Measurements from ENCODE around the gene COX4I1. TPM values are rescaled to one million over a fixed set of nuclear protein-coding genes. Genes with fewer than 3 reads are reported as not detected.

Gene COX4I1
- total and polyA plus RNA-seq, 2 donors (not counting 1 experiment from before 2014, with no cell fraction given), result 759 to 813 TPM

- Histone ChIP-seq H3K4me2 (replicated peaks; ENCODE audit: low read depth, low read length, poor library complexity, severe bottlenecking) (peak overlapping the region; percentile 47), H3K9ac (ENCODE audit: low read length) (no peak overlapping the region), H3K27me3 (replicated peaks in 1 of 4; ENCODE audit: control extremely low read depth in 1 of 4, control insufficient read depth in 3 of 4, insufficient read depth in 4 of 4, low read length in 3 of 4) (no peaks in the 10 kb centered on the region), H3K79me2 (ENCODE audit: control insufficient read depth, insufficient read depth, low read length) (peaks cover 6% of the 10 kb centered on the region), H4K20me1 (ENCODE audit: control insufficient read depth, insufficient read depth, low read length, poor library complexity, severe bottlenecking) (no peaks in the 10 kb centered on the region), H2AFZ (ENCODE audit: insufficient read depth, low read depth, low read length, poor library complexity, severe bottlenecking) (no peak overlapping the region), H3K9me3 (ENCODE audit: control extremely low read depth in 1 of 3, control insufficient read depth in 2 of 3, insufficient read depth in 1 of 3, low read length in 2 of 3) (peaks cover 0 to 10% (median 0%) of the 10 kb centered on the region in 3 donors), H3K4me1 (ENCODE audit: control insufficient read depth in 2 of 2, insufficient read depth in 2 of 2, low read length in 2 of 2) (peaks cover 11 to 32% of the 10 kb centered on the region in 2 donors), H3K36me3 (replicated peaks in 1 of 2; ENCODE audit: control extremely low read depth in 1 of 2, control insufficient read depth in 1 of 2, extremely low read depth in 1 of 2, insufficient read depth in 2 of 2, low read length in 1 of 2) (no peaks in the 10 kb centered on the region), H3K4me3 (ENCODE audit: control extremely low read depth in 1 of 5, extremely low read depth in 1 of 5, insufficient read depth in 1 of 5, low read depth in 2 of 5, low read length in 4 of 5) (no peak overlapping the region), H3K27ac (ENCODE audit: low read length in 2 of 2) (no peak overlapping the region)
- CTCF ChIA-PET, result interaction anchor here (0.6 to 9.3 kb wide), 55 partner anchors 9 to 704 kb away, joined by 3 to 433 read pairs (median 7); partner anchors contain the start of gene IRF8
- peak overlapping the region; percentile 21 for H3K27ac Mint-ChIP-seq
- TF ChIP-seq EZH2 (IDR thresholded peaks at IDR 0.05; ENCODE audit: borderline replicate concordance, insufficient read depth, low read depth, low read length, poor library complexity, severe bottlenecking) (no peak), CTCF (IDR thresholded peaks at IDR 0.05) (peak; percentile 99)
- 13% methylated on average over 26 of the region's 27 CpGs for WGBS (ENCODE audit: insufficient coverage)
- POLR2A ChIA-PET, result interaction anchor here (0.6 to 2.4 kb wide), 17 partner anchors 11 to 201 kb away, joined by 3 to 16 read pairs (median 5); partner anchors contain the start of gene IRF8
- H3K4me3 Mint-ChIP-seq, result no peak overlapping the region
- DNase-seq (peak; percentile 90), ATAC-seq (ENCODE audit: low read depth) (peak; percentile 94)
- H3K4me1 Mint-ChIP-seq, result peaks cover 29% of the 10 kb centered on the region
- no peaks in the 10 kb centered on the region for H3K9me3 Mint-ChIP-seq (ENCODE audit: insufficient read depth)
- intact Hi-C loops (cut with micrococcal nuclease), result loop anchor here (1.0 to 2.0 kb wide), 9 partner anchors 11 to 699 kb away; no protein-coding TSS in a partner anchor
- H3K27me3 Mint-ChIP-seq, result no peaks in the 10 kb centered on the region
Observed at GRCh38 chr16:85821390-85822135, 22.1 kb downstream of the COX4I1 start.

GRCh38 chr16:85822145-85822544 is 22.6 kb downstream of the COX4I1 start:
- Histone ChIP-seq H4K20me1 (ENCODE audit: control insufficient read depth, insufficient read depth, low read length, poor library complexity, severe bottlenecking) (no peaks in the 10 kb centered on the region), H3K4me2 (replicated peaks; ENCODE audit: low read depth, low read length, poor library complexity, severe bottlenecking) (peak overlapping the region; percentile 47), H3K4me1 (ENCODE audit: control insufficient read depth in 2 of 2, insufficient read depth in 2 of 2, low read length in 2 of 2) (peaks cover 11 to 32% of the 10 kb centered on the region in 2 donors), H3K9me3 (ENCODE audit: control extremely low read depth in 1 of 3, control insufficient read depth in 2 of 3, insufficient read depth in 1 of 3, low read length in 2 of 3) (peaks cover 0 to 10% (median 0%) of the 10 kb centered on the region in 3 donors), H3K9ac (ENCODE audit: low read length) (no peak overlapping the region), H3K36me3 (replicated peaks in 1 of 2; ENCODE audit: control extremely low read depth in 1 of 2, control insufficient read depth in 1 of 2, extremely low read depth in 1 of 2, insufficient read depth in 2 of 2, low read length in 1 of 2) (no peaks in the 10 kb centered on the region), H3K79me2 (ENCODE audit: control insufficient read depth, insufficient read depth, low read length) (peaks cover 6% of the 10 kb centered on the region), H3K27ac (ENCODE audit: low read length in 2 of 2) (no peak overlapping the region), H3K27me3 (replicated peaks in 1 of 4; ENCODE audit: control extremely low read depth in 1 of 4, control insufficient read depth in 3 of 4, insufficient read depth in 4 of 4, low read length in 3 of 4) (no peaks in the 10 kb centered on the region), H3K4me3 (ENCODE audit: control extremely low read depth in 1 of 5, extremely low read depth in 1 of 5, insufficient read depth in 1 of 5, low read depth in 2 of 5, low read length in 4 of 5) (no peak overlapping the region), H2AFZ (ENCODE audit: insufficient read depth, low read depth, low read length, poor library complexity, severe bottlenecking) (no peak overlapping the region)
- Mint-ChIP-seq H3K27me3 (no peaks in the 10 kb centered on the region), H3K4me3 (no peak overlapping the region), H3K9me3 (ENCODE audit: insufficient read depth) (no peaks in the 10 kb centered on the region), H3K27ac (peak overlapping the region; percentile 21), H3K4me1 (peaks cover 35% of the 10 kb centered on the region)
- TF ChIP-seq EZH2 (IDR thresholded peaks at IDR 0.05; ENCODE audit: borderline replicate concordance, insufficient read depth, low read depth, low read length, poor library complexity, severe bottlenecking) (no peak), CTCF (IDR thresholded peaks at IDR 0.05) (no peak)
- ATAC-seq (ENCODE audit: low read depth) (no peak), DNase-seq (no peak)
- ChIA-PET POLR2A (interaction anchor here (0.6 to 2.4 kb wide), 9 partner anchors 70 to 194 kb away, joined by 3 to 16 read pairs (median 7); partner anchors contain the start of gene IRF8), CTCF (interaction anchor here (0.7 to 9.3 kb wide), 46 partner anchors 8 to 696 kb away, joined by 3 to 433 read pairs (median 7); partner anchors contain the start of gene IRF8)
- WGBS (ENCODE audit: insufficient coverage), result 97% methylated on average over 12 of the region's 12 CpGs
- intact Hi-C loops (cut with micrococcal nuclease), result no loop called here

Data from B cell (primary cell).